ENCODE measurements around the gene FANCC. TPM values are rescaled to one million over a fixed set of nuclear protein-coding genes. Genes with fewer than 3 reads are reported as not detected.

Gene FANCC
- total RNA-seq, 2 experiments from 2014 or later: 5.7 to 6.3 TPM

DNA sequence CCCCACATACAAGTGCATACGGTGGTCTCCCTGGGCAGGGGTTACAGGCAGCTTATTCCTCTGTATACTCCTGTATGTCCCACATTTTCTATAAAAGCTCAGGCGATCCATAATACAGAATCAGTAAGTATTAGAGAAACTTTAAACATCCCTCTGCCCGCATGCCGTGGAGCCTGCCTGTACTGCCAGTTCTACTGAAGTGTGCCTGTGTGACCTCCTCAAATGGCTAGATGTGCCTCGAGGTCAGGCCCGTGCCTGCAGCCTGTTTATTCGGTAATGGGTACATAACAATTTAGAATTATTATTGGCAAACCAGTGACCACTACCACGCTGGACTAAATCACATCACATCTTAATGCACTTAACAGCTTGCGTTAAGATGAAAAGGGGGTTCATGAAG lies 190.8 kb downstream of the FANCC start:
- Histone ChIP-seq H3K27me3 (ENCODE audit: control insufficient read depth in 1 of 2, insufficient read depth in 2 of 2, low read length in 2 of 2) (no peaks in the 10 kb centered on the region), H3K4me3 (ENCODE audit: low read length) (no peak overlapping the region), H3K36me3 (ENCODE audit: insufficient read depth, low read length) (no peaks in the 10 kb centered on the region), H3K4me1 (ENCODE audit: insufficient read depth, low read length) (peaks cover 8% of the 10 kb centered on the region), H3K27ac (ENCODE audit: low read depth in 1 of 2, low read length in 2 of 2) (no peak overlapping the region), H3K9me3 (ENCODE audit: control insufficient read depth in 1 of 2, insufficient read depth in 1 of 2, low read length in 2 of 2) (no peaks in the 10 kb centered on the region)
- H3K9me3 Mint-ChIP-seq: no peaks in the 10 kb centered on the region
- no peak for ATAC-seq (ENCODE audit: poor library complexity)
- TF ChIP-seq, protein P1, sequence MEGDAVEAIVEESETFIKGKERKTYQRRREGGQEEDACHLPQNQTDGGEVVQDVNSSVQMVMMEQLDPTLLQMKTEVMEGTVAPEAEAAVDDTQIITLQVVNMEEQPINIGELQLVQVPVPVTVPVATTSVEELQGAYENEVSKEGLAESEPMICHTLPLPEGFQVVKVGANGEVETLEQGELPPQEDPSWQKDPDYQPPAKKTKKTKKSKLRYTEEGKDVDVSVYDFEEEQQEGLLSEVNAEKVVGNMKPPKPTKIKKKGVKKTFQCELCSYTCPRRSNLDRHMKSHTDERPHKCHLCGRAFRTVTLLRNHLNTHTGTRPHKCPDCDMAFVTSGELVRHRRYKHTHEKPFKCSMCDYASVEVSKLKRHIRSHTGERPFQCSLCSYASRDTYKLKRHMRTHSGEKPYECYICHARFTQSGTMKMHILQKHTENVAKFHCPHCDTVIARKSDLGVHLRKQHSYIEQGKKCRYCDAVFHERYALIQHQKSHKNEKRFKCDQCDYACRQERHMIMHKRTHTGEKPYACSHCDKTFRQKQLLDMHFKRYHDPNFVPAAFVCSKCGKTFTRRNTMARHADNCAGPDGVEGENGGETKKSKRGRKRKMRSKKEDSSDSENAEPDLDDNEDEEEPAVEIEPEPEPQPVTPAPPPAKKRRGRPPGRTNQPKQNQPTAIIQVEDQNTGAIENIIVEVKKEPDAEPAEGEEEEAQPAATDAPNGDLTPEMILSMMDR (IDR thresholded peaks at IDR 0.05): no peak
- no peak overlapping the region for H3K27ac Mint-ChIP-seq
- no peak overlapping the region for H3K4me3 Mint-ChIP-seq
- H3K27me3 Mint-ChIP-seq: no peaks in the 10 kb centered on the region
- intact Hi-C loops (cut with DNase I, micrococcal nuclease): loop anchor here (1.0 to 5.0 kb wide), 3 partner anchors 343 to 459 kb away; no protein-coding TSS in a partner anchor
- H3K36me3 Mint-ChIP-seq (ENCODE audit: low read depth): peaks cover 10% of the 10 kb centered on the region
- H3K4me1 Mint-ChIP-seq (ENCODE audit: low read depth): peaks cover 5% of the 10 kb centered on the region
- ChIA-PET POLR2A (interaction anchor here (1.0 kb wide), 1 partner anchor 445 kb away, joined by 3 read pairs; no protein-coding TSS in a partner anchor), CTCF (interaction anchor here (8.5 kb wide), 1 partner anchor 445 kb away, joined by 80 read pairs; no protein-coding TSS in a partner anchor)
- DNase-seq: no peak

DNA sequence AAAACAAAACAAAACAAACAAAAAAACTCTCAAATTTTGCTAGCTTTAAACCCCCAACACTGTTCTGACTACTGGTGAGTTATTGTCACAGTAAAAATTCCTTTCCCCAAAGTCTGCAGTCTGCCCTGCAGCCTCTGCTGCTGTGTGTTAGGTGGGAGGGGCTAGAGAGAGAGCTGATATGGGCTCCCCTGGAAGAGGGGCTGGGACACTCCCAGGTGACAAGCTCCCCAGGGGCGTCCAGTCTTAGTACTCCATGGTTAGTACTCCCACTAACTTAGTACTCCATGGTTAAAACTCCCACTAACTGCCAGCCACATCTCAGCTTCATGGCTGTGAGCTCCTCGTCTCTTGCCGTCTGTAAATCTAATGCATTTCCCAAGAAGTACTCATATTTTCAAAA lies 191.9 kb downstream of the FANCC start:
- ChIA-PET CTCF (interaction anchor here (8.5 kb wide), 1 partner anchor 444 kb away, joined by 80 read pairs; no protein-coding TSS in a partner anchor), POLR2A (interaction anchor here (1.0 to 1.2 kb wide), 2 partner anchors 323 to 444 kb away, joined by 3 read pairs; no protein-coding TSS in a partner anchor)
- Mint-ChIP-seq H3K4me3 (no peak overlapping the region), H3K4me1 (ENCODE audit: low read depth) (peaks cover 5% of the 10 kb centered on the region), H3K9me3 (no peaks in the 10 kb centered on the region), H3K27ac (no peak overlapping the region), H3K36me3 (ENCODE audit: low read depth) (peaks cover 10% of the 10 kb centered on the region), H3K27me3 (no peaks in the 10 kb centered on the region)
- H3K36me3 ChIP-seq (ENCODE audit: insufficient read depth, low read length): no peaks in the 10 kb centered on the region
- intact Hi-C loops (cut with DNase I, micrococcal nuclease): loop anchor here in 1 of 2 experiments (5.0 kb wide), 1 partner anchor 458 kb away; no protein-coding TSS in a partner anchor
- H3K9me3 ChIP-seq (ENCODE audit: control insufficient read depth in 1 of 2, insufficient read depth in 1 of 2, low read length in 2 of 2): no peaks in the 10 kb centered on the region
- no peaks in the 10 kb centered on the region for H3K27me3 ChIP-seq (ENCODE audit: control insufficient read depth in 1 of 2, insufficient read depth in 2 of 2, low read length in 2 of 2)
- DNase-seq (no peak), ATAC-seq (ENCODE audit: poor library complexity) (no peak)
- H3K4me1 ChIP-seq (ENCODE audit: insufficient read depth, low read length): peaks cover 6% of the 10 kb centered on the region
- no peak overlapping the region for H3K27ac ChIP-seq (ENCODE audit: low read depth in 1 of 2, low read length in 2 of 2)
- H3K4me3 ChIP-seq (ENCODE audit: low read length): no peak overlapping the region
- TF ChIP-seq, protein P1 (IDR thresholded peaks at IDR 0.05): no peak

DNA sequence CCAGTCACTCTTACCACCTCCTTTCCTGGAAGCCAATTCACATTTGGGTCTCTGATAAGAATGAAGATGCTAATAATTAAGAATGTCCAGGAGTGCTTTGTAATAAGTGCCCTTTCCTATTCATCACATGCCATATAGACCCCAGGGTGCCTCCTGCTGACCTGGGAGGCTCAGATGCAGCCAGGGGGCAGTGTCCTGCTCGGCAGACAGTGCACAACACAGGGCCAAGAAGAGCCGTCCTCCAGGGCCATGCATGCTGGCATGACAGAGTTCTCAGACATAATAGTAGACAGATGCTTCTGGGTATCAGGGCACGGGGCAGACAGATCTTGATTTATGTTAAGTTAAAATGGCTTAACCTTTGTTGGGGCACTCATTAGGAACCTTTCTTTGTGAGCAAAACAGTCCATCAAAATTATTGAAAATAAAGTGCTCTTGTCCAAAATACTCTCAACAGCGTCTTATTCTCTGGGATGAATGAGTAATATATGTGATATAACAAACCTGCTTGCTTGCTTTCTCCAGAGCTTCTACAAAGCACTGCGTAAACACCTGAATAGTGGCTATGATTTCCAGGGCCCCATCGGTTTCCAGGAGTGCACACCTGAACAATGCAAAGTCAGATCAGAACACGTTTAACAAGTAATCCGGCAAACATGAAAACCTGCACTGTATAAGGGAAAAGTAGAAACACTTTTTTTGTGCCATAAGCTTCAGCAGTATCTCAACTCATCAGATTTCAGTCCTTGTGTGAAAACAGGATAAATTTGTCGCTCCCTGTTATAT lies 192.7 kb downstream of the FANCC start:
- POLR2A ChIA-PET: interaction anchor here (1.2 kb wide), 1 partner anchor 322 kb away, joined by 3 read pairs; no protein-coding TSS in a partner anchor
- Mint-ChIP-seq H3K27me3 (no peaks in the 10 kb centered on the region), H3K9me3 (no peaks in the 10 kb centered on the region), H3K36me3 (ENCODE audit: low read depth) (peaks cover 10% of the 10 kb centered on the region), H3K4me1 (ENCODE audit: low read depth) (peaks cover 5% of the 10 kb centered on the region), H3K4me3 (no peak overlapping the region), H3K27ac (no peak overlapping the region)
- intact Hi-C loops (cut with DNase I, micrococcal nuclease): loop anchor here in 1 of 2 experiments (5.0 kb wide), 1 partner anchor 457 kb away; no protein-coding TSS in a partner anchor
- CTCF ChIA-PET: interaction anchor here (8.5 kb wide), 1 partner anchor 443 kb away, joined by 80 read pairs; no protein-coding TSS in a partner anchor
- ATAC-seq (ENCODE audit: poor library complexity) (no peak), DNase-seq (no peak)
- no peaks in the 10 kb centered on the region for H3K9me3 ChIP-seq (ENCODE audit: control insufficient read depth in 1 of 2, insufficient read depth in 1 of 2, low read length in 2 of 2)
- no peaks in the 10 kb centered on the region for H3K27me3 ChIP-seq (ENCODE audit: control insufficient read depth in 1 of 2, insufficient read depth in 2 of 2, low read length in 2 of 2)
- no peaks in the 10 kb centered on the region for H3K36me3 ChIP-seq (ENCODE audit: insufficient read depth, low read length)
- H3K4me3 ChIP-seq (ENCODE audit: low read length): no peak overlapping the region
- peaks cover 6% of the 10 kb centered on the region for H3K4me1 ChIP-seq (ENCODE audit: insufficient read depth, low read length)
- TF ChIP-seq, protein P1 (IDR thresholded peaks at IDR 0.05): no peak
- no peak overlapping the region for H3K27ac ChIP-seq (ENCODE audit: low read depth in 1 of 2, low read length in 2 of 2)
